Activated T-helper 17 cell treated with anti-CD3 and anti-CD28 coated beads, Interleukin-2, amount 50 U/mL, for 72 hours (primary cell): Measurements from ENCODE around the gene TCAP. TPM values are rescaled to one million over a fixed set of nuclear protein-coding genes. Genes with fewer than 3 reads are reported as not detected.

Experiments
- total RNA-seq, 2 donors: library from RNA; stranded (reverse); gene quantifications; one replicate each; pipeline ENCODE4 v1.2.3, GENCODE V29; 2022

TCAP gene
- total RNA-seq, 2 donors from 2014 or later = 2.0 to 2.5 TPM

Other genes starting within 250 kb of the TCAP start
- gene MED1, start 214.1 kb upstream of the TCAP start, total RNA-seq = 10 to 100 TPM; 50.4 to 69.0 TPM
- 10 to 100 TPM; 63.7 to 81.9 TPM for gene CDK12, start 203.9 kb upstream of the TCAP start, total RNA-seq
- gene NEUROD2, start 57.4 kb upstream of the TCAP start, total RNA-seq = not detected
- gene PPP1R1B, start 38.4 kb upstream of the TCAP start, total RNA-seq = not detected
- gene STARD3, start 28.2 kb upstream of the TCAP start, total RNA-seq = 10 to 100 TPM; 59.8 to 76.0 TPM
- gene PNMT, start 3.1 kb downstream of the TCAP start, total RNA-seq = not detected
- 10 to 100 TPM in 1 of 2 donors, 1 to 10 TPM in 1; 5.9 to 14.8 TPM for gene PGAP3, start 22.7 kb downstream of the TCAP start, total RNA-seq
- 1 to 10 TPM; 3.4 to 5.9 TPM for gene ERBB2, start 34.7 kb downstream of the TCAP start, total RNA-seq
- 10 to 100 TPM; 24.6 to 45.2 TPM for gene MIEN1, start 65.2 kb downstream of the TCAP start, total RNA-seq
- under 1 TPM in 1 of 2 donors, not detected in 1; 0.40 TPM for gene GRB7, start 72.6 kb downstream of the TCAP start, total RNA-seq
- gene IKZF3, start 199.0 kb downstream of the TCAP start, total RNA-seq = 100 to 1,000 TPM in 1 of 2 donors, 10 to 100 TPM in 1; 55.0 to 119 TPM
- under 1 TPM; 0.53 to 0.67 TPM for gene ZPBP2, start 202.9 kb downstream of the TCAP start, total RNA-seq